Middle frontal gyrus (tissue), 1 donor: Measurements from ENCODE around the gene ERGIC2.
"Not testable (repeated sequence)": the region's sequence is repeated elsewhere in the genome, so short reads cannot be mapped to it uniquely, and the experiment has no call there.

Experiments used
- DNase-seq: peaks from one replicate; pipeline ENCODE4 v3.0.0-alpha.2; 2015; ENCODE audit warnings: low spot score; ENCODE audit errors: extremely low spot score

Gene ERGIC2

GRCh38 chr12:29301114-29301513 lies 79.9 kb downstream of the ERGIC2 start:
- DNase-seq: no peak

- DNase-seq: no peak
Measured at GRCh38 chr12:29299633-29300032, 81.3 kb downstream of the ERGIC2 start.

GRCh38 chr12:29291226-29291625 lies 89.7 kb downstream of the ERGIC2 start:
- DNase-seq: no peak

- not testable (repeated sequence) for DNase-seq
Measured at GRCh38 chr12:29290475-29290874, 90.5 kb downstream of the ERGIC2 start.

- DNase-seq: no peak
Measured at GRCh38 chr12:29288031-29288430, 92.9 kb downstream of the ERGIC2 start.

GRCh38 chr12:29287622-29288021 lies 93.3 kb downstream of the ERGIC2 start:
- no peak for DNase-seq
